ENCODE results near the gene GSN.

GRCh38 chr9:121371495-121372061 lies 103.6 kb downstream of the GSN start:
- TF ChIP-seq CTCF (IDR thresholded peaks at IDR 0.05) (no peak), EZH2 (IDR thresholded peaks at IDR 0.05; ENCODE audit: borderline replicate concordance, insufficient read depth, low read depth, low read length, poor library complexity, severe bottlenecking) (no peak)
